HG03095 (cell line): ENCODE measurements around the gene PRMT7.

ENCODE experiments used
- ATAC-seq: cut with Tn5 transposase; IDR thresholded peaks from one replicate; pipeline ENCODE4 v1.9.1; 2021; ENCODE audit warnings: moderate library complexity; ENCODE audit not compliant: unreplicated experiment

The PRMT7 gene, protein sequence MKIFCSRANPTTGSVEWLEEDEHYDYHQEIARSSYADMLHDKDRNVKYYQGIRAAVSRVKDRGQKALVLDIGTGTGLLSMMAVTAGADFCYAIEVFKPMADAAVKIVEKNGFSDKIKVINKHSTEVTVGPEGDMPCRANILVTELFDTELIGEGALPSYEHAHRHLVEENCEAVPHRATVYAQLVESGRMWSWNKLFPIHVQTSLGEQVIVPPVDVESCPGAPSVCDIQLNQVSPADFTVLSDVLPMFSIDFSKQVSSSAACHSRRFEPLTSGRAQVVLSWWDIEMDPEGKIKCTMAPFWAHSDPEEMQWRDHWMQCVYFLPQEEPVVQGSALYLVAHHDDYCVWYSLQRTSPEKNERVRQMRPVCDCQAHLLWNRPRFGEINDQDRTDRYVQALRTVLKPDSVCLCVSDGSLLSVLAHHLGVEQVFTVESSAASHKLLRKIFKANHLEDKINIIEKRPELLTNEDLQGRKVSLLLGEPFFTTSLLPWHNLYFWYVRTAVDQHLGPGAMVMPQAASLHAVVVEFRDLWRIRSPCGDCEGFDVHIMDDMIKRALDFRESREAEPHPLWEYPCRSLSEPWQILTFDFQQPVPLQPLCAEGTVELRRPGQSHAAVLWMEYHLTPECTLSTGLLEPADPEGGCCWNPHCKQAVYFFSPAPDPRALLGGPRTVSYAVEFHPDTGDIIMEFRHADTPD

DNA sequence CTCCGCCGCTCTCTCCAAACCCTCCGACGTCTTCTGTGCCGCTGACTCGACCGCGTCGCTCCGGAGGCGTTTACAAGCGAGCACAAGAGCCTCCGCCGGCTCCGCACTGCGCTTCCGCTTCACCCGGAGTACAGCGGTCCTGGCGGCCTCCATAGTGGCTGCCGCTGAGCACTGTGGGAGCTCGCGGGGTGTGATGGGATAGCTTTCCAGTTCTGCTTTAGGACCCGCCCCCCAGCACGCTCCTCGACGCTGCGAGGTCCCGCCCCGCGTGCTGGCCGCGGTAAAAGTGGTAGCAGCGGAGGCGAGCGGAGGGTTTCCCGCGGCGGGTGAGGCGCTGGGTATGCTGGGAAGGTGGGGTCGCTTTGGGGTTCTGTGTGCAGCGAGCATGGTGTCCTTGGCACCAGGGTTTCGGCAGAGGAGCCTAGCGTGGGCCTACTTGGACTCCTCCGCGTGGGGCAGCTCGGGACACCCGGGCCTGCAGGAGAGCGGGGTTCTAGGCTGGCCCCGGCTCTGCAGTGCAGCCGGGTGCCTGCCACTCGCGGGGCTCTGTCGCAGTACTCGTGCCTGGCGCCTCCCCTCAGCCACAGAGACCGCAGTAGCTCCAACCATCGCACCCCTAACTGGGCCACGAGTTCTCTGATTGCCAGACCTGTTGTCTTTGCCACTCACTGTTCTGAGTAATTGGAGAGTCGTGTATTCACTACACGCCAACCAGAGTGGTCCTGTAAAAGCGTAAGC, at the start of gene PRMT7, which contains the start of gene SLC7A6OS:
TSS of gene PRMT7 (plus strand) at position 246 of the 738 bp plus-strand sequence. CDS start 4,961 bp downstream, outside the sequence.
TSS of gene SLC7A6OS (minus strand) at position 173 of the 738 bp plus-strand sequence. CDS start at position 153, 20 bp downstream.
- peak; percentile 97 for ATAC-seq

DNA sequence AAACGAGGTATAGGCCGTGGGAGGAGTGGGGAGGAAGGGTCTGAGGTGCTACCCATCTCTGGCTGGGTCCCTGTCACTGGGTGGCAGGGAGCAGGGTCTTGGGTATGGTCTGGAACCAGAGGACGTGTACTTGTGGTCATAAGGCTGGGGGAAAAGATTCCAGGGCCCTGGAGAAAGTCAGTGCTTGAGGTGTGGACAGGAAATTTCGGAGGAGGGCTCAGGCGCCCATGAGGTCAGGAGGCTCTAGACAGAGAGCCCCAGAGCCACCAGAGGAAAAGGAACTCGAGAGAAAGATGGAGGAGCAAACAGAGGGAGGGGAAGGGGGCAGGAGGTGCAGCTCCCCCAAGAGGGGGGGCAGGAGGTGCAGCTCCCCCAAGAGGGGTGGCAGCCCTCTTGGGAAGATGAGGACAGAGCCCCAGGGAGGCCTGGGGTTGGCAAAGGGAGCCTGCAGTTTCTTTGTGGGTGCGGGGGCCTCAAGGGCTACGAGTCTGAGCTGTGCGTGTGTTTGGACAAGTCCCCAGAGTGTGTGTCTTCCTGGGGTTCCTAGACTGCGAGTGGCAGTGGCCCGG, 47.2 kb upstream of the PRMT7 start:
- ATAC-seq: peak; percentile 8

DNA sequence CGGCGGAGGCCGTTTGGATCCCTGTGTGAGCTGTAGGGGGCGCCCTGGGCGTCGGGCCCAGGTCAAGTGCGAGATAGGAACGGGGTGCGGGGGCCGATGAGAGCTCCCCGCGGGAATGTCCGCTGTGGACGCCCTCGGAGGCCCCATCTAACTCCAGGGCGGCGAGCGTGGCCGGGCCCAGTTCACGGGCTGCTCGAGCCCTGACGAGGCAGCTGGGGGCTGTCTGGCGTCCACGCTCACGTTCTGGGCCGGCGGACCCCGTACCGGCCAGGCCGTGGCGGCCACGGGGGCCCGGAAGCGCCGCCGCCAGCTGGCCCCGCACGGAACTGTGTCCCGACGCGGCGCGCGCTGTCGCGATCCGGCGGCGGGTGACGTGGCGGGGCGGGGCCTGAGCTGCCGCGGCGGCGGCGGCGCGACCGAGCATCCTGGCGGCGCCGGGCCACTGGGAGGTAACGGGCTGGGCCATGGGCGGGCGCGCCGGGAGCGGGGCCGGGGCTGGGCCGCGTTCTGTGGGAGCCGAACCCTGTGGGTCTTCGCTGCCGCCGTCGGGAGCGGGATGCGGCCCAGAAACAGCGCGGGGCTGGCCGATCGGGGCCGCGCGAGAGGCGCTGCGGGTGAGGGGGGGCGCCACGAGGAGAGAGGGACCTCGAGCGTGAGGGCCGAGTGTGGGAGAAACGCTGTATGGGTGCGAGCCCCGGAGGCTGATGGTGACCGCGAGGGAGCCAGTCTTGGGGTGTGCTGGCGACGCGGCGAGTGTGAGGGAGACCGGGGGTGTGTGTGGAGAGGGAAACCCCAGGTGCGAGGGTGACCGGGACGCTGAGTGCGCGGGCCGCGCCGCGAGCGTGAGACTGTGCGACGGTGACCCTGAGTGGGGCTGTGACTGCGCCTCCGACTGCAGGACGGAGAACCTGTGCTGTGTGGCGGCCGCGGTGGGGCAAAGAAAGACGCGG, 46.4 kb upstream of the PRMT7 start, which contains the start of gene SLC7A6:
TSS of gene SLC7A6 (plus strand) at position 399 of the 950 bp plus-strand sequence. CDS start 10,201 bp downstream, outside the sequence.
- ATAC-seq: peak; percentile 53

DNA sequence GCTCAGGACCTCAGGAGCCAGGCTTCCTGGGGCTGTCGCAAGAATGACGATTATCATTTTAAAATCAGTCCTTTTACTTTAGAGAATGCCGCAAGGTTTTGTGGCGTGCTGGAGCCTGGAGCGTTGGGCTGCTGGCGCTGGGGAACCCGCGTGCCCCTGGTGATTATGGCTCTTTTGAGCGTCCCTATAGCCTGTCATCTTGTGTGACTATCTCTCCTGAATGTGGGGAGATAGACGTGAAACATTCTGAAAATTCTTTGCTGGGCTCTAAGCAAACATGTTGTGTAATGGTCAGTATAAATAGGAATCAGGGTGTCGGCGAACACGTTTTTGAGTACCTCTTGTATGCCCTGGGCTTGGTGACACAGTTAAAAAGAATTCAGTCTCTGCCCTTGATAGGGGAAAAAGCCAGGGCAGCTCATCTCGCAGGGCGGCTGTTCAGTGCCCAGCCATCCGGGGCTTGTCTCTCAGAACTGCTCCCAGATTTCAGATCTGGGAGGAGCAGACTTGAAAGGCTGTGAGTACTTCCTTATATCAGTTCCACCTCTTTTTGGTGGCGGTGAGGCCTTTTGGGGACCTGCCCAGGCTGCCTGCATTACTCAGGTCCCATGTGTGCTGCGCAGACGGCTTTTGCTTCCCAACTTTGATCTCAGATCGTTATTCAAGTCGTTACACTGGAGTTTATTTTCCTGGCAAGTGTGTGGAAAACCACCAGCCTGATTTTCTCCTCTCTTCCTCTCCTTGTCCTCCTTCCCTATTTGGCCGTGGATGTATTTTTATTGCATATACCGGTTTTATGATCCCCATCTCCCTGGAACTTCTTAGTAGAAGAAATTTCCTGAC, 45.5 kb upstream of the PRMT7 start:
- ATAC-seq: no peak

DNA sequence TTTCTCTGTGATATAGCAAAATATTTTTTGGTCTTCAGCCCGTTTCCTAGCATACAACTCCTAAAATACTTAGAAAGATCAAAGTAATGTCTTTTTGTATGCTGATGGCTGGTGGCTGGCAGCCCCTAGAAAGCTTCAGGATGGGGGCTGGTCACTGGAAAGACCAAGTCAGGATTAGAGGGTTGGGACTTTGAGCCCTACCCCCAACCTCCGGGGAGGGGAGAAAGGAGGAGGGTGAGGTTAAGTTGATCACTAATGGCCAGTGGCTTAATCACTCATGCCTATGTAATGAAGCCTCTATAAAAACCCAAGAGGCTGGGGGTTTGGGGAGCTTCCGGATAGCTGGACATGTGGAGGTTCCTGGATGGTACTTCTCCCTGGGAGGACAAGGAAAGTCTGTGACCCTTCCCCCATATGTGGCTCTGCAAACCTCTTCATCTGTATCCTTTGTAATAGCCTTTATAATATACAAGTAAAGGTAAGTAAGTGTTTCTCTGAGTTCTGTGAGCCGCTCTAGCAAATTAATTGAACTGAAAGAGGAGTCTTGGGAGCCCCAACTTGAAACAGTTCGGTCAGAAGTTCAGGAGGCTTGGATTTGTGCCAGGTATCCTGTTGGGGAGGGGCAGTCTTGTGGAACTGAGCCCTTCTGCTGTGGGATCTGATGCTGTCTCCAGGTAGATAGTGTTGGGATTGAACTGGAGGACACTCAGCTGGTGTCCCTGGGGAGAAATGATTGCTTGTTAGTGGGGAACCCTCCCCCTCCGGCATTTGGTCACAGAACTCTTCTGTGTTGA, 43.0 kb upstream of the PRMT7 start:
- ATAC-seq: no peak

DNA sequence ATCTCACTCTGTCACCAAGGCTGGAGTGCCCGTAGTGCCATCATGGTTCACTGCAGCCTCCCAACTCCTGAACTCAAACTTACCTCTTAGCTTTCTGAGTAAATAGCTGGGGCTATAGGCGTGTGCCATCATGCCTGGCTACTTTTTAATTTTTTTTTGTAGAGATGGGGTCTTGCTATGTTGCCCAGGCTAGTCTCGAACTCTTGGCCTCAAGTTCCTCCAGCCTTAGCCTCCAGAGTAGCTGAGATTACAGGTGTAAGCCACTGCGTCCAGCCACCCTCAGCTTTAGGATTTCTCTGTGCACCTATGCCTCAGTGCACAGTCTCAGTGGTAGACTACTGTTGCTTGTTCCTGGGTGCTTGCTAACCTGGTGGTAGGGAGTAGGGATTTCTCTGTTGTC, 41.0 kb upstream of the PRMT7 start:
- ATAC-seq: no peak

DNA sequence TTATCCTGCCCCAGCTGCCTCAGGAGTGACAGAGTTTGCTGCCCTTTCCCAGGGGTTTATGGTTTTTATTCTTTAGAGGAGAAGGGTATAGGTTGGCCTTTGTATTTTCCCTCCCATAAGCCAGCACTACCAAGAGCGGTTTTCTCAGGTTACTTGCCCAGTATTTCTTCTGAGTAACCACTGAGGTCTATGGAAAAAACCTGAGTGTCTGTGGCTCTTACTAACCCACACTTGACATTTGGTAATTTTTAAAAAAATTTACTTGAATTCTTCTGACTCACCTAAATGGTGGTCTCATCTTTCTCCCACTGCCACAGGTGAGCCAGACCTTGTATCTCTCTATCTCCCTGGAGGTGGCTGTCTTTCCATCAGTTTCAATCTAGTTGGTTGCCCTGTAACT, 40.5 kb upstream of the PRMT7 start:
- no peak for ATAC-seq

DNA sequence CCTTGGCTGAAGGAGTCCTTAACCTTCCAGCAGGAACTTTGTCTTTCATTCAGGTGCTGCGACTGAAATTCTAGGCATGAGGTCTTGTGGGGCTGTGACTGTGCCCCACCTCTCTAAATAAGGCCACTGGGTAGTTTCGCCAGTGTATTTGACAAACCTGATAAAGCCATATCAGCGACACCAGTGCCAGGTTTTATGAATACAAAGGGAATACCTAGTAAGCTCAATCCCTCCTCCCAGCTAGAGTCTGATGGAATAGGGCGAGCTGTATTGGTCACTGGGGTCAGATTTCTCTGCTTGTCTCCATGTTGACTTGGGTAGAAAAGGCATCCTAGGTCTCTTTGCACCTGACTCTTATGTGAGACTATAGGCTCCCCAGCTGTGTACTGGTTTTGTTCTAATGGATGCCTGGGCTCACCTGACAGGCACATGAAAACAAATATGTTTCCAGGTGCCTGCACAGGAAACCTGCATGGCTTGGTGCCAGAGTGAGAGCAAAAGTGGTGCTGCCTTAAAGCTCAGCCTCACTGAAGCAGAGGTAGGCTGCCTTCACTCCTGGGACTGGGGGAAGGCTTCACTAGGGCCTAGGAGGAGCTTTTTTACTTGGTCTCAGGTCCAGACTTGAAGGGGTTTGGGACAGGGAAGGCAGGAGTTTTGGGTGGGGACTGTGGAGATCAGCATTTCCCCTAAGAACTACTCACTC, 38.2 kb upstream of the PRMT7 start:
- ATAC-seq: no peak

DNA sequence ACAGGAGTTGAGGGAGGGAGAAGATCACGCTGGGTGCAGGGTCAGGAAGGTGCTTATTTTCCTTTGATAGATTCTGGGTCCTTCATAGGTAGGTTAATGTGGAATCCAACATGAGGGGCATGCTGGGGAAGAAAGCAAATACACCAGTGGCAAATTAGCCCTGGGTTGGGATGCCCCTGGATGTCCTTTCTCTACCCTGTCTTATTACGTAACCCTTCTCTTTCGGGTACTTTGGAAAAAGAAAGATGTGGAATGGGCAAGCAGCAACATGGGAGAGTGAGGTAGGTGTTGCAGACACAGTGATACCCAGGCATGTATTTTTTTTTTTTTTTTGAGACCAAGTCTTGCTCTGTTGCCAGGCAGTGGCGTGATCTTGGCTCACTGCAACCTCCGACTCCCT, 37.4 kb upstream of the PRMT7 start:
- no peak for ATAC-seq

DNA sequence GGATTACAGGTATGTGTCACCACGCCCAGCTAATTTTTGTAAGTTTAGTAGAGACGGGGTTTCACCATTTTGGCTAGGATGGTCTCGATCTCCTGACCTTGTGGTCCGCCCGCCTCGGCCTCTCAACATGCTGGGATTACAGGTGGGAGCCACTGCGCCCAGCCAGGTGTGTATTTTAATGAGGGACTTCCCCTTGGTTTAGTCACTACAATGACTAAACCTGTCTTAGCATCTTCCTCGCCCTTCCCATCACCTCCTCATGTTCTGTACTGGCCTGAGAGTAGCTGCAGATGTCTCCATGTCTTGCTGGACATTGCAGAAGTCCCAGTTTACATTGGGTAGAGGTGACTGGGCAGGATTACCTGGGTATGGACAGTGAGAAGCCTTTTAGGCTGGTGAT, 36.9 kb upstream of the PRMT7 start:
- no peak for ATAC-seq

DNA sequence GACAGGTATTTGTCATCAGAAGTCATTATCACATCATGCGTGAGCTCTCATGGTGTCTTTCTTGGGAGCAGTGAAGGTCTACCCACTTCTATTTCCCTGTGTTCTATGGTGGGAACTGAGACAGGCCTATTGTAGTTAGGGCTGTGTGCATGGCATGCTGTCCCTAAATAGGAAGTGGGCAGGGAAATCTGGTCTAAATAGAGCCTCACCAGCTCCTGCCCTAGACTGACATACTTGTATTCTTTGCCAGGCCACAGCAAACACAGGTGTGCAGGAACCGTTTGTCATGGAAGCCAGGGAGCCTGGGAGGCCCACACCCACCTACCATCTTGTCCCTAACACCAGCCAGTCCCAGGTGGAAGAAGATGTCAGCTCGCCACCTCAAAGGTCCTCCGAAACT, 36.4 kb upstream of the PRMT7 start:
- no peak for ATAC-seq

DNA sequence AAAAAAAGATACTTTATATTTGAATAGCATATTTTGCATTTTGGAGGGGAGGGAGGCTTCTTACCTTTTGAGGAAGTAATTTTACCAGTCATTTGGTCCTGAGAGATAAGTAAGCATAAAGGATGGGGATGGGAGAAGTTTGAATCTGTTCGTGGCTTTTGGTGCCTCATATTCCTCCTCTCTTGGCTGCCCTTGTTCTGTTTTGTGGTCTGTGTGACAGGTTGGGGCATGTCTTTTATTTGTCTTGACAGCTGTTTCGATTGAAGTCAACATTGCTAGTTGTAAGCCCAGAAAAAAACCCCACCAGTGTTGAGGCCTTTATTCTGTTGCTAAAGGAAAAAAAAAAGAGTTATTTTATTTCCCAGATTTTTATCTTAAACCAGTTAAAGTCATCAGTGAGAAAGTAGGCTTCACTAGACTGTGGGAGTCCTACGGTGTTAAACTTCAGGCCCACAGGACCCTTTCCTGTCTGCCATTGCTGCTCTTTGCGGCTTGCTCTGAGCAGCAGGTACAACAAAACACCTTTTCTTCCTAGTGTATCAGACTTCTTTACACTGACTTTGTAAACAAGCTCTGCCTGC, 35.1 kb upstream of the PRMT7 start:
- peak; percentile 50 for ATAC-seq

DNA sequence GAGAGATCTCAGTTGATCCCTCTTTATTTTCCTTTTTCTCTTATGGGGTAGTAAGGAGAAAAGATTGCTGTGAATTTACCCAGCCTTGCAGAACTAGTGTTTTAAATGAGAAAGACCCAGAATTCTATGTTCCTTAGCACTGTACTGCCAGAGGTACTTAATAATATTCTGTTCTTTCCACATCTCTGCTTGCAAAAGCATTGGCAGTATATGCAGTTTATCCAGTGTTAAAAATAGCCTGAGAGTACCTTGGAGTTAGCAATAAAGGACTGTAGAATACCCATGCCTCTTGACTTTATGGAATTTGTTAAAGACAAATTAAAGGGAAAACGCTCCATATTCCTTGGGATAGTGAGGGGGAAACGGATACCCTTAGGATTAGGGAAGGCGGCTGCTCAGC, 34.6 kb upstream of the PRMT7 start:
- ATAC-seq: no peak

DNA sequence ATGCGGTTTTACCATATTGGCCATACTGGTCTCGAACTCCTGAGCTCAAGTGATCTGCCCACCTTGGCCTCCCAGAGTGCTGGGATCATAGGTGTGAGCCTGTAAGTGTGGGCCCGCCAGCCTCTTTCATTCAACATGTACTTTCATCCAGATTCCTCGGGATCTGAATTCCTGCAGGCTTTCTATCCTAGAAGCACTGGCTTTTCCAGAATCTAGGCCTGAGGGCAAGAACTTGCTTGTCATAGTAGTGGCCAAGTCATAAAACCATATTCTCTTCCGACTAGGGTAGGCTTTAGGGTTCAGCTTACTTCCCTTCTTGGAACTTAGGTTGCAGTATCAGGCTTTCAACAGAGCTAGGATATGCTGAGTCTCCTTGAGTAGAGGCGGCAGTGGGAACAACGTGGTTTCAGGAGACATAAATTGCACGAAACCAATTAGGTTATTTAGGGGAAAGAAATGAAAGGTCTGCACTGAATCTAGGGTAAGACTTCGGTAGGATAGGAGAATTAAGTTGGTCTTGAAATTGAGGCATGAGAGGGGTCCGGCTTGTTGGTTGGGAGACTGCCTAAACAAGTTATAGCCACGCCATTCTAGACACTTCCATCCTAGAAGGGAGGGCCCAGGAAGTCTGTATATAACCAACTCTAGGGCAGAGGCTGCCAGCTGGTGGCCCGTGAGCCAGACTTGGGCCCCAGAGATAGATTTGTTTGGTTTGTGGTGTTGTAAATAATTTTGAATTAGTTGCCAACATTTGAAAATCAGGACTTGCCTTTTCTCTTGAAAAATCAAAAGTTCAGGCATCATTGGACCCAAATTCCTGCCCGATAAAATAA, 30.9 kb upstream of the PRMT7 start:
- no peak for ATAC-seq

DNA sequence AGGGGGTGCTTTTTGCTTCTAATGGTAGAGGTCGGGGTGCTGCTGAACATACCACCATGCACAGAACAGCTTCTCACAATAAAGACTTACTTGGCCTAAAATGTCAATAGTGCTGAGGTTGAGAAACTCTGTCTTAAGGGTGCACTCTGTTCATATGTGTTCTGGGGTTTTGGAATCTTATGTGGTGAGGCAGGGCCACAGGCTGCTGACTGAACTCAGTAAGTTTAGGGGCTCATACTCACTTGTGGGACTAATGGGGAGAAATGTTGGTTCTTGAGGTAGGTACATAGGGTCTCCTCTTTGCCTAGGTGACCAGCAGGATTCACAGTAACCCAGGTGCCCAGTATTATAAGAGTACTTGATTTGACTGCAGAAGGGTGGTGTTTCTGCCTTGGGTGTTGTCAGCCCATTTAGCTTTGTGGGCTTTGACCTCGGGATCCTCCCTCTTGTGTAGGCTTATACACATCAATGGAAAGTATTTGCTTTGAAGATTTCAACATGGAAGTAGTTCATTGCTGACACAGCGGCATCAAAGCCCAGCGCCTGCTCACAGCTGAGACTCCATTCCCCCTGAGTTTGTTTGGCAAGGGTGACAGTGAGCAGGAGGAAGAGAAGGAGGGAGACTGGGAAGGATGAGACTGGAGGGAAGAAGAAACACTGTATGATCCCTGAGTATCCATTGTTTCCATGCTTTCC, 29.3 kb upstream of the PRMT7 start:
- ATAC-seq: no peak

DNA sequence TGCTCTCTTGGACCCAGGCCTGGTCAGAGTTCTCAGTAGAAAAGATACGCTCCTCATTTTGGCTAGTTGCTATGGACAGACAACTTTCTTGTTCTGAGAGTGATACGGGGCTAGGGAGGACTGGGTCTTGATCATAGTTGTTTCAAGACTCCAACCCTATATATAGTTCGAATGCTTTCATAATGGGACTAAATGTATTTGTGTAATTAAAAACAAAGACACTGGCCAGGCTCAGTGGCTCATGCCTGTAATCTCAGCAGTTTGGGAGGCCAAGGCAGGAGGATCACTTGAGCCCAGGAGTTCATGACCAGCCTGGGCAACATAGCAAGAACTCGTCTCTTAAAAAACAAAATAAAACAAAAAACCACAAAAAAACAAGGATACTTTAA, 28.8 kb upstream of the PRMT7 start:
- no peak for ATAC-seq
